GM18505 (cell line): Measurements from ENCODE around the gene KCNK16.
A peak's percentile ranks its signal among the peaks of the same experiment; 100 is the strongest.

Experiments used
- ATAC-seq: cut with Tn5 transposase; IDR thresholded peaks from one replicate; pipeline ENCODE4 v1.9.1; 2021; ENCODE audit not compliant: unreplicated experiment
- POLR2A ChIP-seq: IDR thresholded peaks from 4 replicates; pipeline ENCODE4 v1.6.1; 2011; ENCODE audit warnings: borderline replicate concordance; ENCODE audit not compliant: insufficient read depth, insufficient read length; ENCODE audit errors: extremely low read depth

Gene KCNK16

GRCh38 chr6:39350723-39351505 is 28.4 kb upstream of the KCNK16 start:
- no peak for TF ChIP-seq POLR2A
- no peak for ATAC-seq

- no peak for ATAC-seq
- TF ChIP-seq POLR2A = no peak
These were observed 26.2 kb upstream of the KCNK16 start for GRCh38 chr6:39348740-39349139.

GRCh38 chr6:39347906-39348585 is 25.5 kb upstream of the KCNK16 start:
- ATAC-seq = no peak

GRCh38 chr6:39347206-39347605 is 24.7 kb upstream of the KCNK16 start:
- no peak for ATAC-seq
- TF ChIP-seq POLR2A = no peak

More at GRCh38 chr6:39347906-39348585, 25.5 kb upstream of the KCNK16 start:
- TF ChIP-seq POLR2A = no peak

GRCh38 chr6:39344821-39345280 is 22.3 kb upstream of the KCNK16 start:
- TF ChIP-seq POLR2A = no peak
- no peak for ATAC-seq

GRCh38 chr6:39343396-39343870 is 20.9 kb upstream of the KCNK16 start:
- ATAC-seq = no peak
- no peak for TF ChIP-seq POLR2A

GRCh38 chr6:39342692-39343395 is 20.3 kb upstream of the KCNK16 start:
- ATAC-seq = peak; percentile 53
- TF ChIP-seq POLR2A = no peak

- TF ChIP-seq POLR2A = no peak
- no peak for ATAC-seq
These were observed 19.4 kb upstream of the KCNK16 start for GRCh38 chr6:39341937-39342336.

- TF ChIP-seq POLR2A = no peak
- ATAC-seq = no peak
These were observed 18.9 kb upstream of the KCNK16 start for GRCh38 chr6:39341352-39341751.

- ATAC-seq = no peak
- TF ChIP-seq POLR2A = no peak
These were observed 17.5 kb upstream of the KCNK16 start for GRCh38 chr6:39339868-39340550.

- no peak for TF ChIP-seq POLR2A
- ATAC-seq = no peak
These were observed 16.8 kb upstream of the KCNK16 start for GRCh38 chr6:39339096-39339867.

- TF ChIP-seq POLR2A = no peak
- ATAC-seq = no peak
These were observed 15.9 kb upstream of the KCNK16 start for GRCh38 chr6:39338397-39338796.
